ENCODE measurements around the gene RCOR2. TPM values are rescaled to one million over a fixed set of nuclear protein-coding genes. Genes with fewer than 3 reads are reported as not detected.

The RCOR2 gene
- total and polyA plus RNA-seq, 2 of the 13 experiments (the other 11 are each of a cell fraction or from before 2014, with no cell fraction given) = 8.3 to 8.5 TPM

GRCh38 chr11:63937713-63938478 is 20.9 kb upstream of the RCOR2 start (continued):
- no peak for TF ChIP-seq PATZ1 (CRISPR knock-in tag; IDR thresholded peaks at IDR 0.05)
- TF ChIP-seq ZKSCAN8 (CRISPR knock-in tag; IDR thresholded peaks at IDR 0.05; ENCODE audit: borderline replicate concordance) = no peak
- peak; percentile 13 for TF ChIP-seq ZNF574 (CRISPR knock-in tag; IDR thresholded peaks at IDR 0.05)
- peak; percentile 79 for TF ChIP-seq ZMYM3 (CRISPR knock-in tag; IDR thresholded peaks at IDR 0.05)
- TF ChIP-seq, protein P1, sequence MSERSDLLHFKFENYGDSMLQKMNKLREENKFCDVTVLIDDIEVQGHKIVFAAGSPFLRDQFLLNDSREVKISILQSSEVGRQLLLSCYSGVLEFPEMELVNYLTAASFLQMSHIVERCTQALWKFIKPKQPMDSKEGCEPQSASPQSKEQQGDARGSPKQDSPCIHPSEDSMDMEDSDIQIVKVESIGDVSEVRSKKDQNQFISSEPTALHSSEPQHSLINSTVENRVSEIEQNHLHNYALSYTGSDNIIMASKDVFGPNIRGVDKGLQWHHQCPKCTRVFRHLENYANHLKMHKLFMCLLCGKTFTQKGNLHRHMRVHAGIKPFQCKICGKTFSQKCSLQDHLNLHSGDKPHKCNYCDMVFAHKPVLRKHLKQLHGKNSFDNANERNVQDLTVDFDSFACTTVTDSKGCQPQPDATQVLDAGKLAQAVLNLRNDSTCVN (CRISPR knock-in tag; IDR thresholded peaks at IDR 0.05; ENCODE audit: borderline replicate concordance) = no peak
- peak; percentile 11; the same call in 1 of the 2 replicates for TF ChIP-seq ETV5 (CRISPR knock-in tag; IDR thresholded peaks at IDR 0.05; ENCODE audit: borderline replicate concordance)
- TF ChIP-seq MATR3 (CRISPR knock-in tag; IDR thresholded peaks at IDR 0.05) = no peak
- TF ChIP-seq ZMAT3 (CRISPR knock-in tag; conservative IDR thresholded peaks at IDR 0.05) = no peak
- TF ChIP-seq ZNF883 (CRISPR knock-in tag; IDR thresholded peaks at IDR 0.05; ENCODE audit: not compliant biosample characterization) = no peak
- TF ChIP-seq ZNF263 (CRISPR knock-in tag; IDR thresholded peaks at IDR 0.05) = peak; percentile 73
- 0 out of 2 replicates have a peak, but pooled peaks have one; percentile 5 for TF ChIP-seq YEATS2 (CRISPR knock-in tag; IDR thresholded peaks at IDR 0.05; ENCODE audit: borderline replicate concordance)
- TF ChIP-seq KLF6 (CRISPR knock-in tag; IDR thresholded peaks at IDR 0.05) = 0 out of 2 replicates have a peak, but pooled peaks have one; percentile 8
- TF ChIP-seq, protein P2, sequence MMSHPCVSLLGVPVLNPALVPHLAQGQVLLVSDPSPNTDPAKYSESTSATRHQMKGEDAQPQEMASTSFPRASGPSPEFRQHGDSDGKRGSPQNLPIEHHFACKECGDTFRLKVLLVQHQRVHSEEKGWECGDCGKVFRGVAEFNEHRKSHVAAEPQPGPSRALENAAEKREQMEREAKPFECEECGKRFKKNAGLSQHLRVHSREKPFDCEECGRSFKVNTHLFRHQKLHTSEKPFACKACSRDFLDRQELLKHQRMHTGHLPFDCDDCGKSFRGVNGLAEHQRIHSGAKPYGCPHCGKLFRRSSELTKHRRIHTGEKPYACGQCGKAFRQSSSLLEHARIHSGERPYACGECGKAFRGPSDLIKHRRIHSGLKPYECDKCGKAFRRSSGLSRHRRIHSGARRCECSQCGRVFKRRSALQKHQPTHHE (CRISPR knock-in tag; IDR thresholded peaks at IDR 0.05; ENCODE audit: borderline replicate concordance) = no peak
- TF ChIP-seq, protein P3, sequence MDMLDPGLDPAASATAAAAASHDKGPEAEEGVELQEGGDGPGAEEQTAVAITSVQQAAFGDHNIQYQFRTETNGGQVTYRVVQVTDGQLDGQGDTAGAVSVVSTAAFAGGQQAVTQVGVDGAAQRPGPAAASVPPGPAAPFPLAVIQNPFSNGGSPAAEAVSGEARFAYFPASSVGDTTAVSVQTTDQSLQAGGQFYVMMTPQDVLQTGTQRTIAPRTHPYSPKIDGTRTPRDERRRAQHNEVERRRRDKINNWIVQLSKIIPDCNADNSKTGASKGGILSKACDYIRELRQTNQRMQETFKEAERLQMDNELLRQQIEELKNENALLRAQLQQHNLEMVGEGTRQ (IDR thresholded peaks at IDR 0.05; ENCODE audit: low read depth, low read length) = no peak
- TF ChIP-seq, protein P3 (CRISPR knock-in tag; IDR thresholded peaks at IDR 0.05; ENCODE audit: borderline replicate concordance) = peak; percentile 76; the same call in 1 of the 2 replicates
- TF ChIP-seq ZNF770 (CRISPR knock-in tag; IDR thresholded peaks at IDR 0.05) = peak; percentile 97

Measured in HepG2 (cell line).